SHP77 treated with DMSO at 0.1 percent for 48 hours (cell line): ENCODE measurements around the gene APP.

Experiments used
- DNase-seq: peaks from one replicate; lab custom pipeline; 2025; lab: John Stamatoyannopoulos, UW

APP gene

DNA sequence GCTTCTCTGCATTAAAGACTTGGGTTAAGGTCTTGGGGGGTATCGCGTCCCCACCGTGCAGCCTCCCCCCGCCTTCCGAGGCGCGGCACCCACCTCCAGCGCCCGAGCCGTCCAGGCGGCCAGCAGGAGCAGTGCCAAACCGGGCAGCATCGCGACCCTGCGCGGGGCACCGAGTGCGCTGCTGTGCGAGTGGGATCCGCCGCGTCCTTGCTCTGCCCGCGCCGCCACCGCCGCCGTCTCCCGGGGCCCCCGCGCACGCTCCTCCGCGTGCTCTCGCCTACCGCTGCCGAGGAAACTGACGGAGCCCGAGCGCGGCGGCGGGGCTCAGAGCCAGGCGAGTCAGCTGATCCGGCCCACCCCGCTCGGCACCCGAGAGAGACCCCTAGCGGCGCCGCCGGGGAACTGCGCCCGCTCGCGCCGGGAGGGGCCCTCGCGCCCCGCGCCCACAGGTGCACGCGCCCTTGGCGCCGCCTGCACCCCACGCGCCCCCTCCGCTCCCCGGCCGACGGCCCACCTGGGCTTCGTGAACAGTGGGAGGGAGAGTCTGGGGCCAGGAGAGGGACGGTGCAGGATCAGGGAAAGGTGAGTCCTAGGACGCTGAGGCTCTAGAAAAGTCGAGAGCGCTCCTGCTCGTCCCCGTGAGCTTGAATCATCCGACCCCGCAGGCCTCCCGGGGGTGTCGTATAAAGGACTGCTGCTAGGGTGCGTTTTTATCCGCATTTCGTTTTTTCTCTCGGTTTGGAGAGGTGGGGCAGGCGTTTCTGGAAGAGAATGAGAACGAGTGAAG is at the start of gene APP:
Gene APP (minus strand): TSS at position 300 of the 787 bp plus-strand sequence. CDS start 150 bp downstream, at position 150.
- DNase-seq, result peak; percentile 41

GRCh38 chr21:26212220-26212619 is 41.6 kb upstream of the APP start:
- DNase-seq, result no peak

DNA sequence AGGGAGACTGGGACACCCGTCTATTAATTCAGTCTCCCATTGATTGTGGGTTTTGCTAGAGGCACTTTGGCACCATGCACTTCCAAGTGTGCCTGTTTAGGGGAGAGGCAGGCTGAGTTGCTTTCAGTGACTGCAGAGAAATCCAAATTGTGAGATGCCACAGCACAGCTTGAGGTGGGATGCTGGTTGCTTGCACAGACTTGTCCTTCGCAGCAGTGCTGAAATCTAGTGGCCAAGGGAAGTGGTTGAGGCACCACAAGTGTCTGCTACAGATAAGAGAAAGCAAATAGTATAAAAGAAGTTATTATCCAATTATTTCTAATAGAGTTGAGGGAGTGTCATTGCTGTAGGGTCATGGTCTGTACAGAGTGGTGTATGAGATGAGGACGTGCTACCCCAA is 40.0 kb upstream of the APP start:
- no peak for DNase-seq

DNA sequence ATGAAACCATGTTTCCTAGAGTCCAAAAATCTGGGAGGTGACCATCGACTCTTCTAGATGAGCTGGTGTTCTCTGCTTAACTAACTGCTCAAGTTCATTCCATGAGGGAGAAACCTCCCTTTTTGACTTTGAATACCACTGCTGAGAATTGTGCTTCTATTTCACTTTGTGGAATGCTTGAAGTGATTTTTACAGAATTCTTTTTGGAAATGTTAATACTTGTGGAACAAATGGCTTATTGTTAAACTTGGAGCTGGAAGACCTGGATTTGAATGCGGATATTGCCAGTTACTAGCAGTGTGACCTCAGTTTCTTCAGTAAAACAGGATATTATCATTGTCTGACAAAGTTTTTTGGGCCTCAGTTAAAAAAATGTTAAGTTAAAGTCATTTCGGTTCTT is 36.5 kb upstream of the APP start:
- DNase-seq, result no peak

DNA sequence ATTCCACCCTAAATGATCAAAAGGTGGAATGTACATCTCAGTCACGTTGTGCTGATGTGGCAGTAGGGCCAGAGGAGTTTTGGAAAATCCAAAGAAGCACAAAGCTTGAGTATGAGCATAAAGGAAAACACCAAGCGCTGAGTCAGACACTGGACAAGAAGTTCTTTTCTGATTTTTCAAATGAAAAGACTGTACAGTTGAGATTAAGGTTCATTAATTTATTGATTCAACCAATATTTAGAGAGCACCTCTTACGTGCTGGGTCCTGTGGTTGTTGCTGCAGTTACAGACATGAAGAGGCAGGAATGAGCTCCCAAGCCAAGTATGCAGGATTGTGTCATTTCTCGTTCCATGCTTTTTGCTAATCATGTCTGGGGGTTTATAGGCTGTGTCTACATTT is 28.9 kb upstream of the APP start:
- DNase-seq, result no peak

GRCh38 chr21:26195708-26196107 is 25.1 kb upstream of the APP start:
- DNase-seq, result no peak

- no peak for DNase-seq
Observed at GRCh38 chr21:26194811-26195251, 24.3 kb upstream of the APP start.

DNA sequence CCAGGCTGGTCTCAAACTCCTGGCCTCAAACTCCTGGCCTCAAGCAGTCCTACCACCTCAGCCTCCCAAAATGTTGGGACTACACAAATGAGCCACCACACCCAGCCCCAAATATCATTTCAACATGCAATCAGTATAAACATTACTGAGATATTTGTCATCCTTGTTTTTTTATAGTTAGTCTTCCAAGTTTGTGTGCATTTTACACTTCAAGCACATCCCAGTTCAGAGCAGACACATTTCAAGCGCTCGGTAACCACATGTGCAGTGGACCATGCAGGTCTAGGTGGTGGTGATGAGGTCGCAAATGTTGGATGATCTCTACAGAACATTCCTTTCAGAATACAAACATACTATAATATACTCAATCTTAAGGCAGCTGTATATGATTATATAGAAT is 23.8 kb upstream of the APP start:
- no peak for DNase-seq

- DNase-seq, result no peak
Observed at GRCh38 chr21:26191609-26192008, 21.0 kb upstream of the APP start.

- DNase-seq, result no peak
Observed at GRCh38 chr21:26188422-26188821, 17.9 kb upstream of the APP start.

- DNase-seq, result no peak
Observed at GRCh38 chr21:26185446-26185845, 14.9 kb upstream of the APP start.

- no peak for DNase-seq
Observed at GRCh38 chr21:26185021-26185420, 14.5 kb upstream of the APP start.

DNA sequence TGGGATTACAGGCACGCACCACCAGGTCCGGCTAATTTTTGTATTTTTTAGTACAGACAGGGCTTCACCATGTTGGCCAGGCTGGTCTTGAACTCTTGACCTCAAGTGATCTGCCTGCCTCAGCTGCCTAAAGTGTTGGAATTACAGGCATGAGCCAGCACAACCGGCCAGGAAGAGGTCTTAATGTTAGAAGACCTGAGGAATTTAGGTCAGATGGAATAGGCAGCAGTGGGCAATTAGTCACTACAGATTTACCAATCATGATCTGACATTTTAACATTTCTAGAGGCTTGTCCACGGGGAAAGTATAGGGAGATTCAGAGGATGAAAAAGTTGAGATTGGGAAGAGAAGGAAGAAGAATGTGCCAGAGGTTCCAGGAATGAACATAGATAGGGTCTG is 8.9 kb upstream of the APP start:
- DNase-seq, result no peak

- no peak for DNase-seq
Observed at GRCh38 chr21:26177746-26178426, 7.3 kb upstream of the APP start.

DNA sequence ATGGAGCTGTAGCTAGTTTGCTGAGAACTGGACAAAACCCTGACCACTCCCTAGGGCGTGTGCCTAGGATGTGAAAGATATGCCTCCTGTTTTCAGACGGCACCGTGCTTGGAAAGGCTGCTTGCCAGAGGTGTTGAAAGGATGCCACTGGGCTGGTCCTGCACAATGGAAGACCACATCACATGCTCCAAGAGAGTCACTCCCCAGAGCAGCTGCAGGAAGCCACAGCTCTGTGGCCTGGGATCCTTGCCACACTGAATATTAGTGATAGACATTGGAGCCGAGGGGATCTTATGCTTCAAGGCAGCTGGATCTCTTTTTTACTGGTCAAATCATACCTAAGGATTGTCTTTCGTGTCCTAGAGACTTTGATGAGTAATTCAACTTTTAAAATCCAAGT is 6.6 kb upstream of the APP start:
- no peak for DNase-seq

DNA sequence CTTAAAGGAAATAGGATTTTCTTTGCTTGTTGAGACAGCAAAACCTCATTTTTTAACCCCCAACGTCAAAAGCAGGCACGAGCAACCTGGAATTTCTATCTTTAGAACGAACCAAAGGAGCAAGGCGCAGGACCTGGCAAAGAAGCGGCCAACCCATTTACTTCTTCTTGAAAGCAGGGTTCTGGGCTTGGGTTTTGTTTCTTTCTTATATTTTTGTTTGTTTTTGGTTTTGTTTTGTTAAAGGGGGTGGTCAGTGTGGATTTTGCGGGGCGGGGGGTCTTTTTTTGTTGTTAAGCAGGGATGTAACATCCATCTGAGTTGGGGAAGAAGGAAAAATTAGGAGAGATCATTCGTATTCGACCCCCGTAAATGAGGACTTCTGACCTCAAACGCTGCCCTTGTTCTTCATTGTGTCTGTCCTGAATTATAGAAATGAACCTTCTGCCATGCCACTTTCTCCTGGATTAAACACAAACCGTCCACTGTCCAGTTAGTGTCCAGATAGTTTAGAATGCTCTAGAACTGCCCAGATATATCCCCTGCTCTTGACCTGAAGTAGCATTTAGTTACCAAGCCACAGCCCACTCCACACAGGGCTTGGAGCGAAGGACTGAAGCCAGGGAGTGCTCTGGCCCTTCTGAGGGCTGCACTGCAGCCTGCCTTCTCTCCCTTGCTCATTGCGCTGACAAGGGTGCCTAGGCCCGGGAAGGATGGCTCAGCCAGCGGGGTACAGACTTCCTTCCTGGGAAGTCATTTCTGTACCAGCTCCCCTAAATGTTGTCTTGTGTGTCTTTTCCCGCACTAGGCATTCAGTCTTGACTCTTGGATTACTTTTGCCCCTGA is 909 bp upstream of the APP start:
- DNase-seq, result no peak

DNA sequence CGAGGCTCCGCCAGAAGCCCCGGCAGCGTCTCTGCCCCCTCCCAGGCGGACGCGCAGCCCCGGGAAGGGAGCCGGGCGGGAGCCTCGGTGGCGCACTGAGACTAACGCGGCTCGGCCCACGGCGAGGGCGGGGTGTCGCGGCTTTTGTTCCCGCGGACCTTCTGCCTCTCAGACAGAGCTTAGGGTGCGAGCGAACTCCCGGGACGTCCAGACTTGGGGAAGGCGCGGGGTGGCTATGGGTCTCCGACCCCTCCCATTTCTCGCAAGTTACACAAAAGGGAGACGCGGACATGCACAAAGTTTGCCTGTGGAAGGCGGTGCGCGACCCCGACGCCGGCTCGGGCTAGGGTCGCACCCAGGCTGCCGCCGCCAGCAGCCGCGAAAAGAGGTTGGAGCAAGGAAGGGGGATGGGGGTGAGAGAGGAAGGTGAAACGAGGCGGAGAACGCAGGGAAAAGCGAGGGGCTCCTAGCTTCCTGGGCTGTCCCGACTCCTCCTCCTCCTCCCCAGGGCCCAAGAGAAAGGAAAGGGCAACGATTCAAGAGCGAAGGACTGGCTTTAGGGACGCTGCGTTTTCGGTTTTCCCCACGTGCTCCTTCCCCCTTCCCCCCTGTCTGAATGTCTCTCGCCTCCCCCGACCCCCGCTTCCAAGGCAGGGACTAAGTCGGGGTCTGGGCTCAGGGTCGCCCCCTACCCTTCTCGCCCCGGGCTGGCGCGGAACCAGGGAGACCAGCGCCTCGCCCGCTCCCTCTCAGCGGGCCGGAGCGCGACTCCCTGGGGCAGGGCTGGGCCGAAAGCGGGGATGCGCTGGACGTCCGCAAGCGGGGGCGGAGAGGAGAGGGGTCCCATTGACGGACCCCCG is 729 bp downstream of the APP start:
- no peak for DNase-seq

DNA sequence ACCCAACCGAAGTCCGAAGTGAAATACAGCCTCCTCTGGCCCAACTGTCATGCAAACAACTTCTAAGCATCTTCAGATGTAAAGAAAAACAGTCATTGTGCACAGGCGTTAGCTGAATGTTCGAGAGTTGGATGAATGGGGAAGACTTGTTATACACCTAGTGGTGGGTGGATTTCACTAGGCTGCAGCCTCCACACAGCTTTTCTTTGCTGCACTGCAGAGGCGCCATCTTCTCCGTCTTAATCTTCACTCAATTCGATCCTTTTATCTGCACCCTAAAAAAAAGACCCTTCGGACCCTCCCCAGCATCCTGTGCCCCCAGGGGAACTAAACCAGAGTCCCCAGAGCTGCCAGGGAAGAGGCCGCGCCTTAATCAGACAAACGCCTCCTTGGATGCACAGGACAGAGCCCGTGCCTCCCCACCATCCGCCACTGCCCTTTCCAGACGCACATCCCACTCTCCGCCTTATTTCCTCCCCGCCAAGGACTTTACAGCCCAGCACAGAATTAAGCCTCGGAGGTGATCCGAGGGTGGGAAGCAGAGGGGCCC is 1.4 kb downstream of the APP start:
- peak; percentile 43 for DNase-seq

DNA sequence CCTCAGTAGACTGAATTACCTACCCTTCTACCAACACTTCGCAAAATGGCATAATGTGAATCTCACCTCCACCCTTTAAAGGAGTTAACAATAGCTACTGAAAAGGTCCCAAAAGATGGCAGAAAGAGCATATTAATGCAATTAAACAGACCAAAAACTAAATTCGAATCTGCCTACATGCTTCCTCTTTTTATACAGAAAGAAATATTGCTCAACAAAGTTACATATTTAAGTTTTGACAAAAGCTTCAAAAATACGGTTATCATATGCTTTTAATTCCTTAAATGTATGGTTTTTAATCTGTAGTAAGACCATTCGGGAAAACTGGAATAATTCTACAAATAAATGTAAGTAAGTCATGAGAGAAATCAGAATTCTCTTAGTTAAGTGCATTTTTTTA is 2.2 kb downstream of the APP start:
- DNase-seq, result no peak

DNA sequence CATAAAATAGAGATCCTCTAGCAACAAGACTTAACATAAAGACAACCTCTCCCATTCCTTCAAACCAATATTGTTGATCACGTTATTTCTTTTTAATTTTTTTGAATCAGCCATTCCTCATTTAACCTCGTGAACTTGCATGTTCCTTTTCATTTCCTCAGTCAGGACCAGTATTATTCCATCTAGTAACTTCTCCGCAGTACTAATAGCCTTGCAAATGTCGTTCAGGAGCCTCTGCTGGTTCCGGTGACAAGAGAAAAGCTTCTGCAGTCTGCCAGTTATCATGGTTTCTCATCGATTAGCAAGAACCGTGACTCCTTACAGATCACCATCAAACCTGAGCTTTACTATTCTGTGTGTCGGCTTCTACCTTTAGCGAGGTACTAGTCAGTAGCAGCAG is 3.0 kb downstream of the APP start:
- no peak for DNase-seq

- DNase-seq, result no peak
Observed at GRCh38 chr21:26165331-26165730, 5.2 kb downstream of the APP start.
